NCI-H526 (cell line): ENCODE measurements around the gene ACTR3C.

Source experiments
- DNase-seq, 2 experiments: peaks; one replicate each; lab custom pipeline; 2025; lab: John Stamatoyannopoulos, UW

ACTR3C gene

DNA sequence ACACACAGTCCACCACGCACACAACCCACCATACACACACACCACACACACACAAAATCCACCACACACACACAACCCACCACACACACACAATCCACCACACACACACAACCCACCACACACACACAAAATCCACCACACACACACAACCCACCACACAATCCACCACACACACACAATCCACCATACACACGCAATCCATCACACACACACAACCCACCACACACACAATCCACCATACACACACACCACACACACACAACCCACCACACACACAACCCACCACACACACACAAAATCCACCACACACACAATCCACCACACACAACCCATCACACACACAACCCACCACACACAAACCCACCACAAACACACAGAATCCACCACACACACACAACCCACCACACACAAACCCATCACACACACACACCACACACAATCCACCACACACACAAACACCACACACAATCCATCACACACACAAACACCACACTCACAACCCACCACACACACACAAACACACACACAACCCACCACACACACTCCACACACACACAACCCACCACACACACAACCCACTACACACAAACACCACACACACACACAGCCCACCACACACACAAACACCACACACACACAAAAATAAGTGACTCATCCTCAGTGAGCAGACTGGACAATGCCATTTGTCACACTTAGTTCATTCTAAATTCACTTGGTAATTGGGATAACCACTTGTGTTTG lies 36.4 kb upstream of the ACTR3C start:
- DNase-seq, result no peak

DNA sequence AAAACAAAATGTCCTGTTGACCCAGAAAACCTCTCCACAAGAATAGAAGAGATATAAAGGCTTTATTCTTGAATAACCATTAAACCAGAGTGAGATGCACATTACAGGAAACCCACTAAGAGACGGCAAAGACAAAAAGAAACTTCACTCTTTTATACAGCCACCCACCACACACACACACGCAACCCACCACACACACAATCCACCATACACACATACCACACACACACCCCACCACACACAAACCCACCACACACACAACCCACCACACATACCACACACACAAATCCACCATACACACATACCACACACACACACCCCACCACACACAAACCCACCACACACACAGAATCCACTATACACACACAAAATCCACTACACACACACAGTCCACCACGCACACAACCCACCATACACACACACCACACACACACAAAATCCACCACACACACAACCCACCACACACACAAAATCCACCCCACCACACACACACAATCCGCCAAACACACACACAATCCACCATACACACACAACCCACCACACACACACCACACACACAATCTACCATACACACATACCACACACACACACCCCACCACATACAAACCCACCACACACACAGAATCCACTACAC lies 35.8 kb upstream of the ACTR3C start:
- DNase-seq, result no peak

DNA sequence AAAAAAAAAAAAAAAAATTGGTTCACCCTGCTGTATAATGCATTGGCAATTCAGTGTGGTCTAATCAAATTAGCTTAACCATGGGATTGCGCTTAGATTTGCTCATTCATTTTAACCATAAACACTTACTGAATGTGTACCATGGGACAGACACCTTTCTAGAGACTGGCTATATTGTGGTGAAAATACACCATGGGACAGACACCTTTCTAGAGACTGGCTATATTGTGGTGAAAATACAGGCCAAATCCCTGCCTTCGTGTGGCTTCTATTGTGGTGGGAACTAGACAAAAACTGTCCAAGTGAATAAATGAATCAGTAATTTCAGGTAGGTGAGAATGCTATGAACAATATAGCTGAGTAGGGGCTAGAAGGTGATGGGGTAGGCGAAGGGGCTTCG lies 35.1 kb upstream of the ACTR3C start:
- no peak for DNase-seq

DNA sequence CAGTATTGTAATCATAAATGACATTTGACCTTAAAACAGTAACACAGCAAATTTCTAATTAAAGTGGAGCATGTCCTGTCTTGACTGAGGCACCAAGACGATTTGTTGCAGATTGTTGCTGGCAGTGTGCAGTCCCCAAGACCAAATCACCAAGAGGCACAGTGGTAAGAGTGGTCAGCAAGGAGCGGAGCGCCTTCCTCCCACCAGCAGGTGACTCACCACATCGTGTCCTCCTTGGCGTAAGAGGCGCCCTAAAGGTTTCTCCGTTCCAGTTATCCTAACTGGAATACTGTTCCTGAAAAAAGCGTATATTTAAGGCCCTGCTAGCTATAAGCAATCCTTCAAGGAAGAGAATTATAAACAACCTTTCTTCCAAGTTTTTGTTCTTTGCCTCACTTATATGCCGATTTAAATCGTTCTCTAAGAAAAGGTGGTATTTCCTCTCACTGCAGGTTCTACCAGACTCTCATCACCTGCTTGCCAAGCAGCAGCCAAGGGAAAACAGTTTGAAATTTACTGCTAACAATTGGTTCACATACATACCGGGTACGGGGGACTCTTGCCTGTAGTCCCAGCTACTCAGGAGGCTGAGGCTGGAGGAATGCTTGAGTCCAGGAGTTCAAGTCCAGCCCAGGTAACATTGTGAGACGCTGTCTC lies 34.6 kb upstream of the ACTR3C start:
- no peak for DNase-seq

DNA sequence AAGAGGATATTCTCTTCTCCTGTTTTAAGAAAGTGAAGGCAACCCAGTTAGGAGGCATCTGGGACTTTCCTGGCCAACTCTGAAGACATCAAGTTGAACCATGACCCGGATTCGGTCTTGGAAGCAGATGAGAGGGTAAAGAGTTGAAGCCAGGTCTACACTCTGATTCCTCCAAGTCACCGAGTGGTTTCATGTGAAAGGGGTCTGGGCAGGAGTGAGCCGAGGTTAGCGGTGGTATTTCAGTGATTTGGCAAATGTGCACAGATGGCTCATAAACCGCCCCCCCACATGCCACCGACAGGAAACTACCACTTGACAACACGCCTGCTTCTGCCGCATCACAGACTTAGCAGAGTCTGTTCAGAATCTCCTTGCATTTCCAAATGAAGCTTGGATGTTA lies 33.9 kb upstream of the ACTR3C start:
- DNase-seq, result no peak

DNA sequence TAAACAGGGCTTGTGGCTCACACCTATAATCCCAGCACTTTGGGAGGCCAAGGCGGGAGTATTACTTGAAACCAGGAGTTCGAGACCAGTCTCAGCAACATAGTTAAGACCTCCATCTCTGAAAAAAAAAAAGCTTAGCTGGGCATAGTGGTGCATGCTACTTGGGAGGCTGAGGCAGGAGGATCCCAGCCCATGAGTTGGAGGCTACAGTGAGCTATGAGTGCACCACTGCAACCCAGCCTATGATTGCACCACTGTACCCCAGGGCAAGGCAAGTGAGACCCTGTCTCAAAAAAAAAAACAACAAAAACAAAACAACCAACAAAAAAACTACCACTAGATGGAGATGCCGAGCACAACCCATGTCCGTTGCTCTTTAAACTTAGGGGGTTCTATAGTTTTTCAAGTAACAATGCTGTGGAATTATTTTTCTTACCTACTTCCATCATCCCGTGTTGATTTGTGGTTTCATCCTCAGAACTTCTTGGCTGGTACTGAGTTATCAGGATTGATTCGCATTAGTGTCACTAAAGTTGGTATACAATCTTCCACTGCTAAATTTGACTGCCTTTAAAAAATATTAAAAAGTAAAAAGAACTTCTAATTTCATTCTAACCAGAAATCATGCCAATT lies 33.0 kb upstream of the ACTR3C start:
- DNase-seq, result peak in 1 of 2 experiments; percentile 71

DNA sequence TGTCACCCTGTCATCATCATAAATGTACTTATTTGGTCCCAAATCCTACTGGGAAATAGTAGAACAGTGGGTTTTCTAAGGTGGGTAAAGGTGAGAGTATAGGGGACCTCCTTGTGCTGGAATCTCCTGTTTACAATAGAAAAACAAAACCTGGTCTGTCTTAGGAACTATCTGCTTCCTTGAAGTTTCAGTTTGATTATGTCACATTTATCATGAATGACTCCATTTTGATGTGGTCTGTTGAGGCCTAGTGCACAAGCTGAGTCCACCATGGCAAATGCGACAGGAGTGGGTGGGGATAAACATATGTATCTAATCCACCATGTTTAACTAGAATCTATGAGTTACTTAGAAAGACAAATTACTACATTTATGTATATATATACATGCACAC lies 32.3 kb upstream of the ACTR3C start:
- DNase-seq, result no peak

DNA sequence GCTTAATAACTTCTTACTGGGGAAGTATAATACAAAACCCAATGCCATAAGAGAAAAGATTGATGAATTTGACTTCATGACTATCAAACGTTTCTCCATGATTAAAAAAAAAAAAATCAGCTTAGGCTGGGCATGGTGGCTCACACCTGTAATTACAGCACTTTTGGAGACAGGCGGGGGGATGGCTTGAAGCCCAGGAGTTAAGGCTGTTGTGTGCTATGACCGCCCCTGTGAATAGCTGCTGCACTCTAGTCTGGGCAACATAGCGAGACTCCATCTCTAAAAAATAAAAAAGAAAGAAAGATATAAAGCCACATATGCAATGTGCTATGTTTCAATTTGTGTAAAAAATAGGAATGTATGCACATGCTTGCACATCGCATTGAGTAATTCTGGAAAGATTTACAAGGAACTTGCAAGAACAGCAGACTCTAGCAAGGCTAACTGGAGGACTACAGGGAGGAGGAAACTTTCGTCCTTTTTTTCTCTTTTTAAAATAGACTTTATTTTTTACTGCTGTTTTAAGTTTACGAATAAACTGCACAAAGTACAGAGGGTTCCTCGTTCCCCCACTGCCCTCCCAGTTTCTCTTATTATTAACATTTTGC lies 28.3 kb upstream of the ACTR3C start:
- DNase-seq, result no peak

DNA sequence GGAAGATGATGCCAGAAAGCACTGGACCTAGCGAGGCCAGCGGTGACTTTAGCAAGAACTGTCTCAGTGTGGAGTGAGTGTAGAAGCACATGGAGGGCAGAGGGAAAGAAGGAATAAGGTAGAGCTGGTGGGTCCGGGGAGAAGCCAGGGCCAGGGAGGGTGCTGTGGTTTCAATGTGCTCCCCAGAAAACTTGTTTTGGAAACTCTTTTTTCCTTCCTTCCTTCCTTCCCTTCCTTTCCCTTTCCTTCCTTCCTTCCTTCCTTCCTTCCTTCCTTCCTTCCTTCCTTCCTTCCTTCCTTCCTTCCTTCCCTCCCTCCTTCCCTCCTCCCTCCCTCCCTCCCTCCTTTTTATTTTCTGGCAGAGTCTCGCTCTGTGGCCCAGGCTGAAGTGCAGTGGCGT lies 23.6 kb upstream of the ACTR3C start:
- DNase-seq, result no peak

DNA sequence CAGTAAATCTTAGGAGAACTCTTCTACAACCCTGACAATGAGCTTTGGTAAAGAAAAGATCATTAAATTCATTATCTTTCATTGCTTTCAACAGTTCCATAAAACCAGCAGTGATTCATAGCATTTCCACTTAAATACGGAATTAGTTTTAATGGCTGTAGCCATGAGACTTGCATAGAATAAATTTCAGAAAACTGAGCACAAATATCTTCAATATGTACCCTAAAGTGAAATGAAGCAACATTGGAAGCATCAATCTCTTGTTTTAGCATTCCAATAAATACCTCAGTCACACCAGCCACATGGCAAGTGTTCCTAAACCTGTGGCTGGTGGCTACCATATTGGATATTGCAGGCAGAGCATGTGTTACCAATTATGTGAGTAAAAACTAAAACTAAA lies 21.7 kb upstream of the ACTR3C start:
- no peak for DNase-seq

DNA sequence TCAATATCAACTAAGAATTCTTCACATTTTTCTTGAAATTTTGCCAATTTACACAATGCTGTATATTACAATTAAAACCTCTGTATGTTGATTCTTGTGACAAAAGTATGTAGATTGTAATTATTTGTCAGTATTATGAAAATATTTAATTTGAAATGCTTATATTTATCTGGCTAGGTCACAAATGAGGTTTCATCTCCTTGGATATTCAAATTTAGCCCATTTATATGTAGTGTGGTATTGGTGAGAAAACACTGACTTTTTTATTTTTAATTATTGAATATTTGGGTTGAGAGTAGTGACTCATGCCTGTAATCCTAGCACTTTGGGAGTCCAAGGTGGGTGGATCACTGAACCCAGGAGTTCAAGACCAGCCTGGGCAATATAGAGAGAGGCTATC lies 21.0 kb upstream of the ACTR3C start:
- DNase-seq, result no peak

DNA sequence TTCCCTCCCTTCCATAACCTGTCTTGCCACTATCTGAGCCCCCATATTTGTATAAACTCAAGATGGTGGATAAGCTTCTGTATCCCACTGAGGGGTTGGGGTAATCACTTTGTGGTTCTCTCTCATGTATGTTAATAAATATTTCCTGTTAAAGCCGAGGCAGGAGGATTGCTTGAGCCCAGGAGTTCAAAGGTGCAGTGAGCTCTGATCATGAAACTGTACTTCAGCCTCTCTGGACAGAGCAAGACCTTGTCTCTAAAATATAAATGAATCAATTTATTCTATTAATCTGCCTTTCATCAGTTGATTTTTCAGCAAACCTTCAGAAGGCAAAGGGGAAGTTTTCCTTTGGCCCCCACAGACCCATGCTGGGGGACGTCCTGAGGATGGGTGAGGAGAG lies 19.9 kb upstream of the ACTR3C start:
- DNase-seq, result no peak

DNA sequence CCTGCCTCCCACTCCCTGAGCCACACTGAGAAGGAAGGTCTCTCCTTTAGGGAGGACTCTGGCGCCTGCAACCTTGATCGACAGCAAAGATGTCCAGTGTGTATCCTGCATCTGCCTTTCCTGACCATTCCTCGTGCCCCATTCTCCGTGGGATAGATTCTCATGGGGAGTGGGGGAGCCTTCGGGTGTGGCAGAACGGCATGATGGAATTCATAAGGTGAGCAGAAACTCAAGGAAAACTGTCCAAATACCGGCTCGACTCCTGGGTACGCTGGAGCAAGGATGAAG lies 18.7 kb upstream of the ACTR3C start:
- DNase-seq, result no peak

DNA sequence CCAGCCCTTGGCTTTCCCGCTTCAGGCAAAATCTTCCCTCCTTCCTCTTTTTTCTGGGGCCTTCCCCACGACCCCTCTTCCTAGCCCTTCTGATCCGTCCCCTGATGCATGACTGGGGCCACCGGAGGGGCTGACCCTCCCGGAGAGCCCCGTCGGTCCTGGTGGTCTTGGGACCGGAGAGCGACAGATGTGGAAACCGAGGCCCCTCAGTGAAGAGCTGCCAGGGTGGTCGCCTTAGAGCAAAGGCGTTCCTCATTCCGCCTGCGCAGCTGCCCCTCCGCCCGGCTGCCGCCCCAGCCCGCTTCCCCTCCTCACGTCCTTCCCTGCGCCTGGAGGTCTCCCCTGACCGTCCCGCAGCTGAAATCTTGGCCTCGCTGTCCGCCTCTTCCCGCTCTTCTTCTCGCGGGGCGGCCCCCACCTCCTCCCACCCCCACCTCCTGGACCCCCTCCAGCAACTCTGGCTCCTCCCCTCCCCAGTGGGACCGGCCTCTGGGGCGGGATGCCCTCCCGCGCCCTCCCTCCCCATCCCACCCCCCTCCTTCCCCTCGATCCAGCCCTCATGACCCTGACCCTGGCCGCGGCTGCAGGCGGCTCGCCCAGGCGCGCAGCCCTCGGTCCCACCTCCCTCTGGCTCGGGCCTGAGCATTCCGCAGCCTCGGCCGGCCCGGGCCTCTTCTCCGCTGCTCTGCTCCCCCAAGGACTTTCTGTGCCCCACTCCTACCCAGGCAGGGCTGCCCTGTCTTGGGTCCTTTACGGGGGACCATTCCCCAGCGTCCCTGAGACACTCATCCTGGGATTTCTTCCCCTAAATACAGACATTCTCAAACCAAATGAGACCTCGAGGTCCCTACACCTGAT lies 18.1 kb upstream of the ACTR3C start, which contains the start of gene RARRES2:
RARRES2 (minus strand) TSS at position 367 of the 858 bp plus-strand sequence. CDS start 1,020 bp downstream, outside the sequence.
- DNase-seq, result no peak

DNA sequence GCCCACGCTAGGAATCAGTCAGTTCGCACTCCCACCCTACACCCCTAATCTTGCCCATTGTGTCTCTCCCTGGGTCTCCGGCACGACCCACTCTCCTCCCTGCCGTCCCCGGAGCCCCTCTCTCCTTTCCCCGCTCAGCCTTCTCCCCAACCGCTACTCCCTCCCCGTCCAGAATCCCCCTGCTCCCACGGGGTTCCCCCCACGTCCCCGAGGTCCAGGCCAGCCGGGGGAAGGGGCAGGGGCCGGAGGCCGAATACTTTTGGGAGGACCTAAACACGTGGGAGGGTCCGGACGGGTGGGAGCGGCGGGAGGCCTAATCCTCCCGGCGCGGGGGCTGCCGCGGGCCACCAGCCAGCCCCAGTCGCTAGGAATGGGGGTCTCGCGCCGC lies 17.5 kb upstream of the ACTR3C start:
- DNase-seq, result no peak

DNA sequence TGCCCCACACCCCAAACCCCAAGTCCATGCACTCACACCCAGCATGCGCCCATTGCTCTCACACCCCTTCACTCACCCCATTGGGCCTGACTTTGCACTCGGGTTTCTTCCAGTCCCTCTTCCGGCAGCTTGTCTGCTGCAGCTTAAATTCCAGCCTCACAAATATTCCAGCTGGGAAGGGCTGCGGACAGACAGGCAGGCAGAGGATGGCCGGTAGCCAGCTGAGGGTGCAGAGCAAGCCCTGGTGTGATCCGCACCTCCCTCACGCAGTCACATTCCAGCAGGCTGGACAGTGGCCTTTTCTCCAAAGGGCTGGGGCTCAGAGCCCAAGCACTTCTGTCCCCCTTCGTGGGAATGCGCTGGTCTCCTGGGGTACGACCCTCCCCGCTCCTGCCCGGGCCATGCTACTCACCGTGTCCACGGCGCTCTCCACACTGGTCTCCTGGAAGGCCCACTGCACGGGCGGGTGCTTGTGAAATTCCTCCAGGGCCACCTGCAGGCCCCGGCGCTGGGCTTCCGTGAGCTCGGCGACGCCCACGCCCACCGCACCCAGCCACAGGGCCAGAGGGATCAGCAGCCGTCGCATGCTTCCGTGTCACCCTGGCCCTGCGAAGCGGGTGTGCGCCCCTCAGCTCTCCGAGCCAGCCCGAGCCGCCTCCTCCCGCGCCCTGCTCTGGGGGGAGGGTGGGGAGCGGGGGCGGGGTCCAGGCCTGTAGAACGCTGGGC lies 16.8 kb upstream of the ACTR3C start:
- no peak for DNase-seq

DNA sequence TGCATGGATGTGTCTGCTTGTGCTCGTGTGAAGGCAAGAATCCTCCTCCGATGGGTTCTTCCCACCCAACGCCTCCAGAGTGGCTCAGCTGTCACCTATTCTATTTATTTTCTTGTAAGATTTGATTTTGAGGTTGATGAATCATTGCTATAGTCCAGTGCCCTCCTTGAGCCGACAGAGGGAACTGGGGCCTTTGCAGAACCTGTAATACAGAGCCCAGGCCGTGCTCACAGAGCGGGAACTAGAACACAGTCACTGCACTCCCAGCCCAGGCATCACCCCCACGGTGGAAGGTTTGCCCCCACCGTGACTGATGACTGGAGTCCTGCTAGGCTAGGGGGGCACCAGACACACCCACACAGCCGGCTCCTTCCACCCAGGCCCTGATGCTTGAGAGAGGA lies 16.1 kb upstream of the ACTR3C start:
- DNase-seq, result no peak

DNA sequence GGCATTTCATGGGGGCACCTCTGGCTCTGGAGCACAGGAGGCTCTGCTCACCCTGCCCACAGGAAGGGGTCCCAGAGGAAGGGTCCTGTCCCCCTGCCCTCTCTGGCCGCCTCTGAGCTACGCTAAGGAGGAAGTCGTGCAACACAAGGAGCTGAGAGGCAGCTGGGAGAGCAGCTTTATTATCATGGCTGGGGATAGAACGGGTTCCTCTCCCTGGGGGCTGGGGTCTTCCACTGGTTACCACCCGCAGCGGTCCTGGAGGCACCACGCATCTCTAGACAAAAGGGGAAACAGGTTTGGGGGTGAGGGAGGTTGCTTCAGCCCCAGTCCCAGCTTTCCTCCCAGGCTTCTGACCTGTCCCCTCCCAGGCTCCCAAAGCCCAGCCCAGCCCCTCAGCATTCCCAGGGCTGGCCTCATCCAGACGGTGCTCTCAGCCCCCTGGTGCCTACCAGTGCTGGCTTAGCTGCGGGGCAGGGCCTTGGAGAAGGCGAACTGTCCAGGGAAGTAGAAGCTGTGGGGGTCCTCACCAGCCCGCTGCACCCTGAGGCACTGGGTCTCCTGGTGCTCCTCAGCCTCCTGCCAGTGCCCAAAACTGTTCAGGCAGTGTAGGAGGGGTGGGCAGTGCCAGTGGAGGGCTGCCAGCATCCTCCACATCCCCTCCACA lies 15.0 kb upstream of the ACTR3C start:
- DNase-seq, result no peak

DNA sequence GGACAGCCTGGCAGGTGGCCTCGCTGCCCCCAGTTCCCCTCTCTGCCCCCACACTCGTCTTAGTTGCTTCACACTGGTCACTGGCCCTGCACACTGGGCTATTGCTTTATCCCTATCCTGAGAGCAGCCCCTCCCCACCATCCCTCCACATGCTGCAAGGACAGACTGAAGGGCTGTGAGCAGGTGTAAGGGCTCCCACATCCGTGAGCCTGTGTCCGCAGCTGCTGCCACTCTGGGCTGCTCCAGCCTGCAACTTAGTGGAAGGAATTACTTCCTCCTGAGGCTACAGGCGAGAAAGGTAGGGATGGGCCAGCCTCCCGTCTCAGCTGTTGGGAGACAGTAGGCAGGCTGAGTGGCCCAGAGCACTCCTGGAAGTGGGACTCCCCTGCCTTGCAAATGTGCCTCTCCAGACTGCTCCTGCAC lies 14.3 kb upstream of the ACTR3C start:
- peak in 1 of 2 experiments; percentile 57 for DNase-seq

DNA sequence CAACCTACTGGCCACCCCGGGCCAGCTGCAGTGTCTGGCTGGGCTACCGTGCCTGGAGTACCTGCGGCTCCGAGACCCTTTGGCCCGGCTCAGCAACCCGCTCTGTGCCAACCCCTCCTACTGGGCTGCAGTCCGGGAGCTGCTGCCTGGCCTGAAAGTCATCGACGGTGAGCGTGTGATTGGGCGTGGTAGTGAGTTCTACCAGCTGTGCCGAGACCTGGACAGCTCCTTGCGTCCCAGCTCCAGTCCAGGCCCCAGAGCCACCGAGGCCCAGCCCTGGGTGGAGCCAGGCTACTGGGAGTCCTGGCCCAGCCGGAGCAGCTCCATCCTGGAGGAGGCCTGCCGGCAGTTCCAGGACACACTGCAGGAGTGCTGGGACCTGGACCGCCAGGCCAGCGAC lies 13.8 kb upstream of the ACTR3C start:
- no peak for DNase-seq
